ENCODE measurements around the gene PIKFYVE. TPM values are rescaled to one million over a fixed set of nuclear protein-coding genes. Genes with fewer than 3 reads are reported as not detected.

PIKFYVE gene
- total and polyA plus RNA-seq, 2 donors, result 13.0 to 25.7 TPM

DNA sequence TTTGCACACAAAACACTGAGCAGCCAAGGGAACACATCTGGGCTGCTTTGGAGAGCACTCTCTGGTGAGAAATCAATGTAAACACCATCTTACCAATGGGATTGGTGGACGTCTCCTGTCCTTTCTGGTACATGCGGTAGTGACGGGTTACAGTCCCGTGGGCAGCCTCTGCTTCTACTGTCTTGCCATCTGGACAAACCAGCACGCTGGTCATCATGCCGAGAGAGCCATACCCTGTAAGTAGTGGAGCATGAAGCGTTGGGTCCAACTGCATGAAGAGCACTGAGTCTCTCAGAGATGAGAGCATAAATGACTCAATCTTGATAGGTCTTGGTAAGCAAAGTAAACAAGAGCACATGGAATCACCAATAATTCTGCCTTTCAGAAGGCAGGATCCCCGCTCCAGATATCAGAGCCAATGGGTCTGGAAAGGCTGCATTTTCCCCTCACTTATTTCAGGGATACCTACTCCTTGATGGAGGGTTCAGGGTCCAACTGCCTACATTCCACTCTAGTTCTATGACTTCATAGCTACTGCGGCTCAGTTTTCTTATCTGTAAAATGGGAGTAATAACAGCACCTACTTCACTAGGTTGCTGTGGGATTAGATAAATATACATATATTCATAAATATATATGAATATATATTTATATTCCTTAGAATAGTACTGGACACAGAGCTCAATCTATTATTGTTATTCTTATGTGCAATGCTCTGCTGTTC, 26.1 kb upstream of the PIKFYVE start:
- 98% methylated on average over 9 of the region's 9 CpGs for WGBS
- no peak for DNase-seq (ENCODE audit: low read depth in 6 of 9, low spot score in 9 of 9)
- peaks cover 27 to 56% of the 10 kb centered on the region in 2 donors for H3K36me3 ChIP-seq (ENCODE audit: control insufficient read depth in 2 of 2, insufficient read depth in 2 of 2, low read length in 1 of 2)
- H3K9me3 ChIP-seq (ENCODE audit: control insufficient read depth in 2 of 2, insufficient read depth in 1 of 2, low read length in 1 of 2), result no peaks in the 10 kb centered on the region
- H3K27ac ChIP-seq (ENCODE audit: low read depth in 1 of 2, low read length in 1 of 2), result no peak overlapping the region
- H3K27me3 ChIP-seq (ENCODE audit: control insufficient read depth in 2 of 2, insufficient read depth in 1 of 2, low read length in 1 of 2), result no peaks in the 10 kb centered on the region
- H3K4me1 ChIP-seq (ENCODE audit: control insufficient read depth in 2 of 2, insufficient read depth in 2 of 2, low read length in 2 of 2), result no peaks in the 10 kb centered on the region
- H3K4me3 ChIP-seq (ENCODE audit: low read length in 2 of 2), result no peak overlapping the region

- no peak overlapping the region for H3K27ac ChIP-seq (ENCODE audit: low read depth in 1 of 2, low read length in 1 of 2)
- peaks cover 27 to 64% of the 10 kb centered on the region in 2 donors for H3K36me3 ChIP-seq (ENCODE audit: control insufficient read depth in 2 of 2, insufficient read depth in 2 of 2, low read length in 1 of 2)
- WGBS, result 97% methylated on average over 3 of the region's 3 CpGs
Observed at GRCh38 chr2:208240619-208241209, 25.3 kb upstream of the PIKFYVE start.

DNA sequence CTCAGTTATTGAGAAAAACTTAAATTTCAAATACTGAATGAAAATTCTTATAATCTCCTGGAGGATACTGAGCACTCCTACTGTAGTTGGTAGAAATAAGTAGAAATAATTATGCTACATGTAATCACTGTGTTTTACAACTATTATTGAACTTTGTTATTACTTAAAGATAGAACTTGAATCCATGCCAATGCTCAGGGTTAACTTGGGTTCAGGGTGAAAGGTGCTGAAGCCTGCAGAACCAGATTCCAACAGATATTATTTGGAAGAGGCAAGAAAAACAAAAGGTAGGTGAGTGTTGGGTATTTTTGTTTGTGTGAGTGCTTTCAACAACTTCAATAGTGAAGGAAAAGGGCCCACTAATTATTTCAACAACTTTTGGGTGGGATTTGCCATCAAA, 21.6 kb upstream of the PIKFYVE start:
- no peak for DNase-seq (ENCODE audit: low read depth in 6 of 9, low spot score in 9 of 9)
- Histone ChIP-seq H3K4me3 (ENCODE audit: low read length in 2 of 2) (no peak overlapping the region), H3K4me1 (ENCODE audit: control insufficient read depth in 2 of 2, insufficient read depth in 2 of 2, low read length in 2 of 2) (no peaks in the 10 kb centered on the region), H3K27me3 (ENCODE audit: control insufficient read depth in 2 of 2, insufficient read depth in 1 of 2, low read length in 1 of 2) (no peaks in the 10 kb centered on the region), H3K36me3 (ENCODE audit: control insufficient read depth in 2 of 2, insufficient read depth in 2 of 2, low read length in 1 of 2) (peaks cover 32 to 69% of the 10 kb centered on the region in 2 donors), H3K9me3 (ENCODE audit: control insufficient read depth in 2 of 2, insufficient read depth in 1 of 2, low read length in 1 of 2) (no peaks in the 10 kb centered on the region), H3K27ac (ENCODE audit: low read depth in 1 of 2, low read length in 1 of 2) (no peak overlapping the region)

More at GRCh38 chr2:208240619-208241209, 25.3 kb upstream of the PIKFYVE start:
- no peaks in the 10 kb centered on the region for H3K4me1 ChIP-seq (ENCODE audit: control insufficient read depth in 2 of 2, insufficient read depth in 2 of 2, low read length in 2 of 2)
- H3K9me3 ChIP-seq (ENCODE audit: control insufficient read depth in 2 of 2, insufficient read depth in 1 of 2, low read length in 1 of 2), result no peaks in the 10 kb centered on the region
- no peak for DNase-seq (ENCODE audit: low read depth in 6 of 9, low spot score in 9 of 9)
- H3K27me3 ChIP-seq (ENCODE audit: control insufficient read depth in 2 of 2, insufficient read depth in 1 of 2, low read length in 1 of 2), result no peaks in the 10 kb centered on the region
- no peak overlapping the region for H3K4me3 ChIP-seq (ENCODE audit: low read length in 2 of 2)

DNA sequence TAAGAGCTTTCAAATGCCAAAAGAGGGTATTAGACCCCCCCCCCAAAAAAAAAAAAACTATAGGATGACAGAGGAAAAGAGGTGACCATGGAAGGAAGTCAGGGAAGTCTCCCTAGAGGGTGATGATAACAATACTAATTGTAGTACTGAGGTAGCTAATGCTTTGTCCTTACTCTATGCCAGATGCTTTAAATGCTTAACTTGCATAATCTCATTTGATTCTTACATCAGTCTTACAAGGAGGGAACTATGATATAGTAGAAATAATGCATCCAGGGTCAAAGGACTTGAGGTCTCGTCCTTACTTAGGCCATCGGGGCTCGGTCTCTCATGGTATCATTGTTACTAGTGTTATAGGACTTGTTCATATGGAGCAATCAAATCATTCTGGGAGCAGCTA, 20.3 kb upstream of the PIKFYVE start:
- Histone ChIP-seq H3K4me3 (ENCODE audit: low read length in 2 of 2) (no peak overlapping the region), H3K27ac (ENCODE audit: low read depth in 1 of 2, low read length in 1 of 2) (no peak overlapping the region), H3K36me3 (ENCODE audit: control insufficient read depth in 2 of 2, insufficient read depth in 2 of 2, low read length in 1 of 2) (peaks cover 27 to 73% of the 10 kb centered on the region in 2 donors), H3K27me3 (ENCODE audit: control insufficient read depth in 2 of 2, insufficient read depth in 1 of 2, low read length in 1 of 2) (no peaks in the 10 kb centered on the region), H3K9me3 (ENCODE audit: control insufficient read depth in 2 of 2, insufficient read depth in 1 of 2, low read length in 1 of 2) (no peaks in the 10 kb centered on the region), H3K4me1 (ENCODE audit: control insufficient read depth in 2 of 2, insufficient read depth in 2 of 2, low read length in 2 of 2) (no peaks in the 10 kb centered on the region)
- DNase-seq (ENCODE audit: low read depth in 6 of 9, low spot score in 9 of 9), result no peak
- 98% methylated on average over 3 of the region's 3 CpGs for WGBS

- peaks cover 16 to 77% of the 10 kb centered on the region in 2 donors for H3K36me3 ChIP-seq (ENCODE audit: control insufficient read depth in 2 of 2, insufficient read depth in 2 of 2, low read length in 1 of 2)
- H3K4me1 ChIP-seq (ENCODE audit: control insufficient read depth in 2 of 2, insufficient read depth in 2 of 2, low read length in 2 of 2), result peaks cover 0 to 5% of the 10 kb centered on the region in 2 donors
- DNase-seq (ENCODE audit: low read depth in 6 of 9, low spot score in 9 of 9), result no peak
- H3K27ac ChIP-seq (ENCODE audit: low read depth in 1 of 2, low read length in 1 of 2), result no peak overlapping the region
- no peaks in the 10 kb centered on the region for H3K9me3 ChIP-seq (ENCODE audit: control insufficient read depth in 2 of 2, insufficient read depth in 1 of 2, low read length in 1 of 2)
- H3K4me3 ChIP-seq (ENCODE audit: low read length in 2 of 2), result no peak overlapping the region
- WGBS, result 98% methylated on average over 3 of the region's 3 CpGs
- no peaks in the 10 kb centered on the region for H3K27me3 ChIP-seq (ENCODE audit: control insufficient read depth in 2 of 2, insufficient read depth in 1 of 2, low read length in 1 of 2)
Observed at GRCh38 chr2:208248601-208249000, 17.5 kb upstream of the PIKFYVE start.

DNA sequence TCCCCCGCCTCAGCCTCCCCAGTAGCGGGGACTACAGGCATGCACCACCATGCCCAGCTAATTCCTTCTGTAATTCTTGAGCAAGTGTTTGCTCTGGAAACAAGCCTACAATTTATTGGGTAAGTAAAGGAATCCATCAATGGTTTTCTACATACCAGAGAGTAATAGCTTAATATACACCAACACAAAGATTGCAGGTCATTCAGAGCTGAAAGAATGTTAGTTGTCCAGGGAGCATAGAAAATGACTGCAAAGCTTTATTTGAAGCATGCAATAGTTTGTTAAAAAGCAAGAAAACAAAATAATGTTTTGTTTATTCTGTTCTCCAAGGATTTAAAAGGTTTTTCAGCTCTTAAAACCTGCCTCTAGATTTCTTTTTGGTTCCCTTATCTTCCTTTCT, 16.8 kb upstream of the PIKFYVE start:
- Histone ChIP-seq H3K4me3 (ENCODE audit: low read length in 2 of 2) (no peak overlapping the region), H3K27ac (ENCODE audit: low read depth in 1 of 2, low read length in 1 of 2) (no peak overlapping the region), H3K36me3 (ENCODE audit: control insufficient read depth in 2 of 2, insufficient read depth in 2 of 2, low read length in 1 of 2) (peaks cover 13 to 73% of the 10 kb centered on the region in 2 donors), H3K27me3 (ENCODE audit: control insufficient read depth in 2 of 2, insufficient read depth in 1 of 2, low read length in 1 of 2) (no peaks in the 10 kb centered on the region), H3K4me1 (ENCODE audit: control insufficient read depth in 2 of 2, insufficient read depth in 2 of 2, low read length in 2 of 2) (peaks cover 3 to 10% of the 10 kb centered on the region in 2 donors), H3K9me3 (ENCODE audit: control insufficient read depth in 2 of 2, insufficient read depth in 1 of 2, low read length in 1 of 2) (no peaks in the 10 kb centered on the region)
- no peak for DNase-seq (ENCODE audit: low read depth in 6 of 9, low spot score in 9 of 9)
- 98% methylated on average over 2 of the region's 2 CpGs for WGBS

- 75% methylated on average over 2 of the region's 2 CpGs for WGBS
- Histone ChIP-seq H3K36me3 (ENCODE audit: control insufficient read depth in 2 of 2, insufficient read depth in 2 of 2, low read length in 1 of 2) (peaks cover 13 to 62% of the 10 kb centered on the region in 2 donors), H3K4me3 (ENCODE audit: low read length in 2 of 2) (no peak overlapping the region), H3K27ac (ENCODE audit: low read depth in 1 of 2, low read length in 1 of 2) (no peak overlapping the region), H3K27me3 (ENCODE audit: control insufficient read depth in 2 of 2, insufficient read depth in 1 of 2, low read length in 1 of 2) (no peaks in the 10 kb centered on the region), H3K4me1 (ENCODE audit: control insufficient read depth in 2 of 2, insufficient read depth in 2 of 2, low read length in 2 of 2) (peaks cover 3 to 11% of the 10 kb centered on the region in 2 donors), H3K9me3 (ENCODE audit: control insufficient read depth in 2 of 2, insufficient read depth in 1 of 2, low read length in 1 of 2) (no peaks in the 10 kb centered on the region)
- no peak for DNase-seq (ENCODE audit: low read depth in 6 of 9, low spot score in 9 of 9)
Observed at GRCh38 chr2:208250388-208250787, 15.7 kb upstream of the PIKFYVE start.

- Histone ChIP-seq H3K36me3 (ENCODE audit: control insufficient read depth in 2 of 2, insufficient read depth in 2 of 2, low read length in 1 of 2) (peaks cover 13 to 55% of the 10 kb centered on the region in 2 donors), H3K4me3 (ENCODE audit: low read length in 2 of 2) (no peak overlapping the region), H3K9me3 (ENCODE audit: control insufficient read depth in 2 of 2, insufficient read depth in 1 of 2, low read length in 1 of 2) (no peaks in the 10 kb centered on the region), H3K27ac (ENCODE audit: low read depth in 1 of 2, low read length in 1 of 2) (no peak overlapping the region), H3K4me1 (ENCODE audit: control insufficient read depth in 2 of 2, insufficient read depth in 2 of 2, low read length in 2 of 2) (peaks cover 7 to 16% of the 10 kb centered on the region in 2 donors), H3K27me3 (ENCODE audit: control insufficient read depth in 2 of 2, insufficient read depth in 1 of 2, low read length in 1 of 2) (no peaks in the 10 kb centered on the region)
- DNase-seq (ENCODE audit: low read depth in 6 of 9, low spot score in 9 of 9), result no peak
- WGBS, result 98% methylated on average over 4 of the region's 4 CpGs
Observed at GRCh38 chr2:208251098-208251497, 15.0 kb upstream of the PIKFYVE start.

DNA sequence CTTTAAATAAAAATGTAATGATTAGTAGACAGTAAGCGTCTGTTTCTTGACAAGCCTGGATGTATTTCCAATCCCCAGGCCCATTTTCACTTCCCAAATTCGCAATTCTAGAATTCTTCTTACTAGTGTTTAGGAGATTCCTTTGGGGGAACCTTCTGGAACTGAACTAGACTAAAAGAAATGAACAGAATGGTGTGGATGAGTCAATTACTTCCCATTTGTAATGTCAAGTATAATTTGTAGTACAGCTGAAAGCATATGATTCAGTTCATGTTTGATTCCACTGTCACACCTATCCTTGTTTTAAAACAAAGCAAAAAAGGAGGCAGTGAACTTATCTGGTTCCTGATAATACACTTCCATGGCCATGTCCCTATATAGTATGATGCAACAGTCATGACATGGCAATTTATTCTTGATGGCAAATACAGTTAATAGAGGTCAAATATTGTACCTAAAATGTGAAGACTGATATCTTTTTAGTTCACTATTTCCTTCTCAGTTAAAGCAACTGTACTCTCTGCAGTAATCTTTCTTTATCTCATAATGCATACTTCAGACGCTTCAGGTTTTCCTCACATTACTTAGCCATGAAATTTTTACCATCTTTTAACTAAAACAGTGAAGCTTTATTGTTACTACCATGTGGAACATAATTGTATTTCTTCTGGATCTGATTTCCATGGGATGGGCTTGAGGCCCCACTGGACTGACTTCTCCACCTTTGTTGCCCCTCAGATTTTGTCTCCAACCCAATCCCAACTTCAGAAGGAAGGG, 13.2 kb upstream of the PIKFYVE start:
- Histone ChIP-seq H3K4me3 (ENCODE audit: low read length in 2 of 2) (no peak overlapping the region), H3K27me3 (ENCODE audit: control insufficient read depth in 2 of 2, insufficient read depth in 1 of 2, low read length in 1 of 2) (no peaks in the 10 kb centered on the region), H3K9me3 (ENCODE audit: control insufficient read depth in 2 of 2, insufficient read depth in 1 of 2, low read length in 1 of 2) (no peaks in the 10 kb centered on the region), H3K36me3 (ENCODE audit: control insufficient read depth in 2 of 2, insufficient read depth in 2 of 2, low read length in 1 of 2) (peaks cover 3 to 41% of the 10 kb centered on the region in 2 donors), H3K4me1 (ENCODE audit: control insufficient read depth in 2 of 2, insufficient read depth in 2 of 2, low read length in 2 of 2) (peaks cover 7 to 16% of the 10 kb centered on the region in 2 donors), H3K27ac (ENCODE audit: low read depth in 1 of 2, low read length in 1 of 2) (no peak overlapping the region)
- whole genome bisulfite sequencing, result 93% methylated on average over 3 of the region's 3 CpGs
- no peak for DNase-seq (ENCODE audit: low read depth in 6 of 9, low spot score in 9 of 9)

All from thymus (tissue), 11 donors.